Tibial nerve (tissue), 4 donors: ENCODE results near the gene C14orf180. TPM values are rescaled to one million over a fixed set of nuclear protein-coding genes. Genes with fewer than 3 reads are reported as not detected.

Experiments
- DNase-seq, 2 donors: peaks; one replicate each; pipeline ENCODE4 v3.0.0-alpha.2; 2019; ENCODE audit warnings: low spot score in 2 of 2
- H3K27ac ChIP-seq, 4 donors: fragments of 200-600 bp; sonication (generic) in 3 of 4; one replicate each; pipeline ENCODE4 v1.5.1; 2017 to 2019; ENCODE audit warnings: mild to moderate bottlenecking in 1 of 4
- H3K27me3 ChIP-seq, 2 donors: fragments of 200-600 bp; sonication (generic) in 1 of 2; one replicate each; pipeline versions ENCODE4 v1.5.1 to v1.6.0; 2017 to 2019
- H3K36me3 ChIP-seq, 3 donors: fragments of 200-600 bp; sonication (generic); one replicate each; pipeline ENCODE4 v1.5.1; 2018 to 2019
- H3K4me1 ChIP-seq, 4 donors: fragments of 200-600 bp; sonication (generic) in 3 of 4; one replicate each; pipeline ENCODE4 v1.5.1; 2017 to 2019
- H3K4me3 ChIP-seq, 4 donors: fragments of 200-600 bp; sonication (generic) in 3 of 4; one replicate each; pipeline ENCODE4 v1.5.1; 2017 to 2019; ENCODE audit warnings: mild to moderate bottlenecking in 1 of 4, moderate library complexity in 1 of 4
- H3K9me3 ChIP-seq, 4 donors: fragments of 200-600 bp; sonication (generic) in 3 of 4; one replicate each; pipeline ENCODE4 v1.5.1; 2017 to 2019
- CTCF ChIP-seq, 5 experiments: fragments of 200-600 bp in 3 of 5; fragments of 450-650 bp in 2 of 5; sonication (generic) in 3 of 5; IDR thresholded peaks; one replicate each; pipeline ENCODE4 v1.5.1; 2016 to 2019; ENCODE audit warnings: antibody characterized with exemption in 5 of 5, mild to moderate bottlenecking in 3 of 5, moderate library complexity in 2 of 5
- EP300 ChIP-seq, 2 donors: sonication (generic); formaldehyde crosslinking; IDR thresholded peaks; one replicate each; pipeline ENCODE4 v1.6.1; 2017; ENCODE audit warnings: antibody characterized with exemption in 2 of 2, mild to moderate bottlenecking in 1 of 2
- POLR2A ChIP-seq, 2 donors: fragments of 450-650 bp; IDR thresholded peaks; one replicate each; pipeline ENCODE4 v1.6.1; 2017; ENCODE audit warnings: antibody characterized with exemption in 2 of 2, mild to moderate bottlenecking in 2 of 2, moderate library complexity in 2 of 2
- WGBS, 2 donors: methylation state at CpG; one replicate each; pipeline ENCODE4 v1.1.5; 2018; 5-methylcytosine and 5-hydroxymethylcytosine counted together
- total RNA-seq, 4 donors: library from RNA; depleted of rRNA; stranded (reverse); fragments of >200 nt; gene quantifications; one replicate each; pipeline ENCODE4 v1.1.0, GENCODE V29; 2016

C14orf180 gene
- total RNA-seq, 4 donors from 2014 or later = 6.1 to 31.2 (median 11.1) TPM

- Histone ChIP-seq H3K4me1 (peaks cover 0 to 20% (median 0%) of the 10 kb centered on the region in 4 donors), H3K27me3 (peaks cover 0 to 3% of the 10 kb centered on the region in 2 donors), H3K4me3 (no peak overlapping the region), H3K9me3 (no peaks in the 10 kb centered on the region), H3K36me3 (no peaks in the 10 kb centered on the region), H3K27ac (no peak overlapping the region)
- WGBS, 2 donors = 84 to 86% methylated on average over 22 to 24 of the region's 26 CpGs
- TF ChIP-seq CTCF (IDR thresholded peaks at IDR 0.05) = no peak
- TF ChIP-seq EP300 (IDR thresholded peaks at IDR 0.05) = no peak
- TF ChIP-seq POLR2A (IDR thresholded peaks at IDR 0.05) = no peak
- no peak for DNase-seq
Measured at GRCh38 chr14:104589338-104590195, 10.0 kb downstream of the C14orf180 start.

GRCh38 chr14:104590240-104590965, 10.8 kb downstream of the C14orf180 start:
- H3K27ac ChIP-seq = no peak overlapping the region
- no peaks in the 10 kb centered on the region for H3K9me3 ChIP-seq
- no peak for TF ChIP-seq POLR2A (IDR thresholded peaks at IDR 0.05)
- TF ChIP-seq EP300 (IDR thresholded peaks at IDR 0.05) = no peak
- no peak for TF ChIP-seq CTCF (IDR thresholded peaks at IDR 0.05)
- H3K27me3 ChIP-seq = peaks cover 0 to 3% of the 10 kb centered on the region in 2 donors
- peaks cover 0 to 20% (median 0%) of the 10 kb centered on the region in 4 donors for H3K4me1 ChIP-seq
- DNase-seq = no peak
- H3K4me3 ChIP-seq = no peak overlapping the region
- WGBS, 2 donors = 77 to 78% methylated on average over 22 to 23 of the region's 23 CpGs
- H3K36me3 ChIP-seq = no peaks in the 10 kb centered on the region

- Histone ChIP-seq H3K4me1 (peaks cover 0 to 20% (median 0%) of the 10 kb centered on the region in 4 donors), H3K27ac (no peak overlapping the region), H3K4me3 (no peak overlapping the region), H3K36me3 (no peaks in the 10 kb centered on the region), H3K9me3 (no peaks in the 10 kb centered on the region), H3K27me3 (peaks cover 0 to 3% of the 10 kb centered on the region in 2 donors)
- TF ChIP-seq POLR2A (IDR thresholded peaks at IDR 0.05) (no peak), CTCF (IDR thresholded peaks at IDR 0.05) (no peak), EP300 (IDR thresholded peaks at IDR 0.05) (no peak)
- 57 to 64% methylated on average over 2 to 6 of the region's 7 CpGs for WGBS, 2 donors
- no peak for DNase-seq
Measured at GRCh38 chr14:104591031-104591430, 11.5 kb downstream of the C14orf180 start.

- Histone ChIP-seq H3K27ac (no peak overlapping the region), H3K9me3 (no peaks in the 10 kb centered on the region), H3K4me1 (peaks cover 0 to 14% (median 0%) of the 10 kb centered on the region in 4 donors), H3K36me3 (no peaks in the 10 kb centered on the region), H3K27me3 (peaks cover 0 to 3% of the 10 kb centered on the region in 2 donors), H3K4me3 (no peak overlapping the region)
- DNase-seq = no peak
- WGBS, 2 donors = 79 to 91% methylated on average over 8 to 25 of the region's 26 CpGs
- TF ChIP-seq CTCF (IDR thresholded peaks at IDR 0.05) = no peak
- no peak for TF ChIP-seq POLR2A (IDR thresholded peaks at IDR 0.05)
- no peak for TF ChIP-seq EP300 (IDR thresholded peaks at IDR 0.05)
Measured at GRCh38 chr14:104591506-104592291, 12.1 kb downstream of the C14orf180 start.
